GM19455 (cell line): ENCODE results near the gene SLC22A7.
"Not testable (repeated sequence)": the region's sequence is repeated elsewhere in the genome, so short reads cannot be mapped to it uniquely, and the experiment has no call there.

Experiments used
- ATAC-seq: cut with Tn5 transposase; IDR thresholded peaks from one replicate; pipeline ENCODE4 v1.9.1; 2021; ENCODE audit not compliant: unreplicated experiment

SLC22A7 gene

GRCh38 chr6:43299338-43300293 lies 1.6 kb downstream of the SLC22A7 start:
- ATAC-seq, result no peak

- no peak for ATAC-seq
Observed at GRCh38 chr6:43301081-43301870, 3.2 kb downstream of the SLC22A7 start.

DNA sequence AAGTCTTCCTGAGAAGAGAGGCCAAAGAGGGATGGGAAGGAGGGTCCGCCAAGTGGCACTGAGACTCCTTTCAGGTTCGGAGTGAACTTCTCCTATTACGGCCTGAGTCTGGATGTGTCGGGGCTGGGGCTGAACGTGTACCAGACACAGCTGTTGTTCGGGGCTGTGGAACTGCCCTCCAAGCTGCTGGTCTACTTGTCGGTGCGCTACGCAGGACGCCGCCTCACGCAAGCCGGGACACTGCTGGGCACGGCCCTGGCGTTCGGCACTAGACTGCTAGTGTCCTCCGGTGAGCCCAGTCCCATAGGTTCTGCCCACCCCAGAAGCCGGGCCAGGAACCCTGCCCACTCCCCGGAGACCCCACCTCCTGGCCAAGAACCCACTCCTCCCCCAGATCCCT lies 4.1 kb downstream of the SLC22A7 start:
- no peak for ATAC-seq

DNA sequence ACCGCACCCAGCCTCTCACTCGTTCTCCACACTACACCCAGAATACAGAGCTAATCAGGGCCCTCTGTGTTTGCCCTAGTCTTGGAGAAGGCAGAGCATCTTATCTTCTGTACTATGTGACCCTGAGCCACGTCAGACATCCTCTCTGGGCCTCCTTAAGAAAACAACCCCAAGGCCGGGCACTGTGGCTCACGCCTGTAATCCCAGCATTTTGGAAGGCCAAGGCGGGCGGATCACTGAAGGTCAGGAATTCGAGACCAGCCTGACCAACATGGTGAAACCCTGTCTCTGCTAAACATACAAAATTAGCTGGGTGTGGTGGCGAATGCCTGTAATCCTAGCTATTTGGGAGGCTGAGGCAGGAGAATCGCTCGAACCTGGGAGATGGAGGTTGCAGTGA lies 4.9 kb downstream of the SLC22A7 start:
- ATAC-seq, result not testable (repeated sequence)

GRCh38 chr6:43303751-43304331 lies 5.8 kb downstream of the SLC22A7 start:
- ATAC-seq, result no peak

DNA sequence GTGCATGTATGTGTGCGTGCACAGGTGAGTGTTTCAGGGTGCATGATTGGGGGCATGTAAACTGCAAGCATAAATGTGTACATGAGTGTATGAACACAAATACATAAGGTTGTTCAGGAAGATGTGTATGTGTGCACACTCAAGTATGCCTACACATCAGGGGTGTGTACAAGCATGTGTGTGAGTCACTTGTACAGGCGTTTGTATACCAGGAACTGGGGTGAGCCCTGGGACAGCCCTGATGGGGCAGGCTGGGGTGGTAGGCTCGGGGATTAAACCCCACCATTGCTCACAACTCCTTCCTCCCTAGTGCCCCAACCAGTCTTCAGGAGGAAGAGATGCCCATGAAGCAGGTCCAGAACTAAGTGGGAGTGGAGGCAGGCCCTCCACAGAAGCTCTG lies 6.3 kb downstream of the SLC22A7 start:
- ATAC-seq, result no peak

- no peak for ATAC-seq
Observed at GRCh38 chr6:43304882-43305281, 6.8 kb downstream of the SLC22A7 start.

DNA sequence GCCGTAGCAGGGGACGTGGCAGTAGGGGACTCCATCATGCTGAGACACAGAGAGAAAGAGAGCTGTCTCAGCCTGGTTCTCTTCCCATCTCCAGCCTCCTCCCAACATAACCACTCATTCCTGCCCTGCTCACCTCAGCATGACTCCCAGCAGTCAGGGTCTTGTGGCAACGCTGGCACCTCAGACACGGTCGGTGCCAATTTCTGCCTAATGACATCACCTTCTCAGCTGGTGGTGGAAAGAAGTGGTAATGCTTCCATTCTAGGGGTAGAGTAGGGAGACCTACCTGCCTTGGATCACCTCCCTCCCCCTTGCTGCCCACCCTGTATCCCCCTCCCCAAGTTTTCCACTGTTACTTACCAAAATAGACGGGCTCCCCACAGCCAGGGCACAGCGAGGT lies 8.0 kb downstream of the SLC22A7 start:
- no peak for ATAC-seq

DNA sequence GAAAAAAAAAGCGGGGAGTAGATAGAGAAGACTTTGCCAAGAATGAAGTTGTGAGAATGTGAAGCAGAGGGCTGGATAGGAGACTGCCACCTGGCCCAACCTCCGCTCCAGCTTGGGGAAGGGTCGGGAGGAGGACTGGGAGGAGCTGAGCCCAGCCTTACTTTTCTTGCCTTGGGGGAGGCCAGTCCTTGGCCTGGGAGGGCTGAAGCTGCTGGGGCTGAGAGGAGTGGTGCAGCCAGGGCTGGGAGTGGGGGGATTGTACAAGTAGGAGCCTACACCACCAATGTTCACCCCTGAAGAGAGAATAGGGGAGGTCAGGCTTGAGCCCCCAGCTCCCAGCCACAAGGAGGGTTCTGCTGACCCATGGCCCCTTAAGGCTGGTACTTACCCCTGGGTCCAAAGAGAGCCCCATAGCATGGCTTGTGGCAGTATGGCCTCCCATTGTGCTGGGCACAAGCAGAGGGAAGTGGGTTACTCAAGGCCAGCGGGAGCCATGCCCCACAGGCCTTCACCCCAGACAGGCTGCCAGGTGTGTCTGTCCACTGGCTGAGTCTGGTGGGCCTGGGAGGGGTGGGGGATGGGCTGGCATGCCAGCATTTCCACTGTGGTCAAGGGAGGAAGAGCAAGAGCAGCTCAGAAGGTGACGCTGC lies 9.5 kb downstream of the SLC22A7 start:
- ATAC-seq, result no peak

GRCh38 chr6:43308101-43308989 lies 10.3 kb downstream of the SLC22A7 start, which contains the start of gene CRIP3:
TSS of gene CRIP3 (minus strand) at chr6:43308826. CDS start at chr6:43308792, 34 bp downstream.
- ATAC-seq, result no peak

DNA sequence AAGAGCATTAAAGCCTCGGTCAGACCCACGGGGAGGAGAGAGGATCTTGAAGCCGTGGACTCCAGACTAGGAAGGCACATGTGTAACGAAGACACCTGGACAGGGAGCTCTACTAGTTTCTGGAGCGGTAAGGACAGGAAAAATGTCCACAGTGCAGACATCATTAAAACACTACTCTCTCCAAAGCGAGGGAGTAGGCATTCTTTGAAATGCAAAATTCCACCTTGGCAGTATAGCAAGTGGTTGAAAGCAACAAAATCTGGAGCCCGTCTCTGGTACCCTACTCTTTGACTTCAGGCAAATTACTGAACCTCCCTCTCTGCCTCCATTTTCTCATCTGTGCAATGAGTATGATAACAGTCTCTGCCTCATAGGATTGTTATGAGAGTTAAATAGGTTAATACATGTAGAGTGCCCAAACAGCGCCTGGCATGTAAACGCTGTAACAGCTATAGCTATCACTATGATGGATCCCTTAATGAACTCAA lies 11.0 kb downstream of the SLC22A7 start:
- ATAC-seq, result no peak

DNA sequence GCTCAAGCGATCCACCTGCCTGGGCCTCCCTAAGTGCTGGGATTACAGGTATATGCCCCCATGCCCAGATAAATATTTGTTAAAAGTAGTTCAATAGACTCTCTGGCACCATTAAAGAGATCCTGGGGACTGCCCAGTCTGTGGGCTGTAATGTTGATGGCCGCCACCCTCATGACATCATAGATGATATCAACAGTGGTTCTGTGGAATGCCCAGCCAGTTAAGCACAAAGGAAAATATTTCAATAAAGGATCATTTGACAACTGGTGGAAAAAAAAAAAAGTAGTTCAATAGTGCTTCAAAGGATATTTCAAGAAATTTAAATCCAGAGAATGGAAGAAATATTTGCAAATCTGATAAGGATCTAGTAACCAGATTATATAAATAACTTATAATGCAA lies 12.1 kb downstream of the SLC22A7 start:
- ATAC-seq, result no peak

DNA sequence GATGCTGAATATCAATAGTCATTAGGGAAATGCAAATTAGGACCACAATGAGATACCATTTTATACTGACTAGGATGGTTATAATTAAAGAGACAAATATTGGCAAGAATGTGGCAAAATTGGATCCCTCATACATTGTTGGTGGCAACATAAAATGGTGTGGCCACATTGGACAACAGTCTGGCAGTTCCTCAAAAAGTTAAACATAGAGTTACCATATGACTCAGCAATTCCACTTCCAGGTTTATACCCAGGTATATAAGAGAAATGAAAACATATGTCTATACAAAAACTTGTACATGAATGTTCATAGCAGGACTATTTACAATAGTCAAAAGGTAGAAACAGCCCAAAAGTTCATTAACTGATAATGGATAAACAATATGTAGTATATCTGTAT lies 12.6 kb downstream of the SLC22A7 start:
- no peak for ATAC-seq

DNA sequence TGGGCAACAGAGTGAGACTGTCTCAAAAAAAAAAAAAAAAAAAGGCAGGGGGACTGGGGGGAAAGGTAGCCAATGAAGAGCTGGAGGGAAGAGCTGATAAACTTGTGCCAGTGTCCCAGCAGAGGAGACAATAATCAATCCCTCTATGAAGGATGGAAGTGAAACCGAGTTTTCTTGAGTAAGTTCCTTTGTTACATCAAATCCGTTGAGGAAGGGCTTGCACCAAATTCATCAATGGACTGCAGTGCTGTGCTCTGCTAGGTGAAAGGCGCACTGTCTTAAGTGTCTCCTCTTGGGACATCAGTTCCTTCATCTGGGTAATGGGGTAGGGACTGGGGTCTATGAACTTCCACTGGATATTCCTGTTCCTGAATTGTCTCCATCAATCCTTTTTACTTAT lies 13.6 kb downstream of the SLC22A7 start:
- no peak for ATAC-seq

DNA sequence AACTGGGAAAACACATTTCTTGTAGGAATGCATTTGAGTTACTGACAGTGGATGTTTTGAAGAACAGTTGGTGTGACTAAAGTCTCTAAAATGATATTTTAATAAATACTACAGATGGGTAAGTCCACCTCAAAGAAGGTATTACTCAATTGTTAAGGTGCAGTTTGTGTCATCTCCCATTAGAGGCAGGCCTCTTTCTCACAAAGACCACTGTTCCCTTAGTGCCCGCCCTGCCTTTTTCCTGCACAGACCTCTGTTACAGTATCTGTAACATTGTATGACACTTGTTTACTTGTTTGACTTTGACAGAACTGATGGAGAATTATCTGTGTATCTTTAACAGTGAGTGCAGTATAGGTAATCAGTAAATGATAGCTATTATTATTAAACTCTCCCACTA lies 15.8 kb downstream of the SLC22A7 start:
- ATAC-seq, result no peak

GRCh38 chr6:43318011-43318410 lies 20.0 kb downstream of the SLC22A7 start:
- no peak for ATAC-seq

DNA sequence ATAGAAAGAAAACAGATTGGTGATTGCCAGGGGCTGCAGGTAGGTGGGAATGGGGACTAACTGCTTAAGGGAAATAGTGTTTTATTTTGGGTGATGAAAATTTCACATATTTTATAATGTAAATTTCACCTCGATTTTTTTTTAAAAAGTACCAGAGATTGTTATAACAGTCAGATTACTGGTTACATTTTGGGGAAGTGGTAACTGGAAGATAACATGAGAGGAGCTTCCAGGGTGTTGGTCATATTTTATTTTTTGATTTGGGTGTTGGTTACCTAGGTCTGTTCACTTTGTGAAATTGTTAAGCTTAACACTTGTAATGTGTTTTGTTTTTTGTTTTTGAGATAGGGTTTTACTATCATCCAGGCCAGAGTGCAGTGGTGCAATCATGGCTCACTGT lies 27.8 kb downstream of the SLC22A7 start:
- ATAC-seq, result no peak

- no peak for ATAC-seq
Observed at GRCh38 chr6:43328528-43328927, 30.5 kb downstream of the SLC22A7 start.

- no peak for ATAC-seq
Observed at GRCh38 chr6:43331470-43331869, 33.4 kb downstream of the SLC22A7 start.

DNA sequence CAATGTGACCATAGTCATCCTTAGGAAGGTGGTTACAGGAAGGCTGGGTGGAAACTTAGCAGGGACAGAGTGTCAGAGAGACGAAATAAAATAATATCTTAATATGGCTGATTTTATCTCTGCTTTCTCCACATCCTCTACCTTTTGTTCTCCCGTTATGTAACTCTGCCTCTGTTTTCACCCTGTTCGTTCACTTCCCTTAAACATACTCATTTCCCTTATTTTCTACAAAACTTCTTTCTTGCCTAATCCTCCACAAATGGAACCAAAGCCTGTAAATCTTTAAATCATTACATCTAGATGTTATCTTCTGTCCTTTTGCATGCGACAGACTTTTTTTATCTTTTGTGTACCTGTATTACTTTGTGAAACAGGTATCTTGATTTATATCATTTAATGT lies 33.8 kb downstream of the SLC22A7 start:
- ATAC-seq, result no peak
